ENCODE measurements around the gene AFF3. TPM values are rescaled to one million over a fixed set of nuclear protein-coding genes. Genes with fewer than 3 reads are reported as not detected.

AFF3 gene
- total and polyA plus RNA-seq, 2 of the 8 experiments (the other 6 are each of a cell fraction or from before 2014, with no cell fraction given), result 0.27 to 3.0 TPM

GRCh38 chr2:100113990-100114433 lies 28.4 kb downstream of the AFF3 start:
- H2AK5ac ChIP-seq (ENCODE audit: low read depth, low read length), result no peak overlapping the region
- no peak overlapping the region for H2BK12ac ChIP-seq (ENCODE audit: low read depth, low read length)
- no peak overlapping the region for H3K27ac ChIP-seq (ENCODE audit: low read depth, low read length)
- DNase-seq (ENCODE audit: low read depth in 1 of 2, low spot score in 2 of 2) (no peak), FAIRE-seq (no peak)
- no peaks in the 10 kb centered on the region for H3K79me1 ChIP-seq (ENCODE audit: low read depth, low read length)
- H3K9ac ChIP-seq (replicated peaks in 1 of 4; ENCODE audit: extremely low read depth in 1 of 4, low read depth in 3 of 4, low read length in 3 of 4), result no peak overlapping the region
- no peak overlapping the region for H2AFZ ChIP-seq (ENCODE audit: low read length)
- no peak overlapping the region for H2BK15ac ChIP-seq (ENCODE audit: low read length)
- H3K4me3 ChIP-seq (ENCODE audit: extremely low read depth in 1 of 4, insufficient read depth in 2 of 4, low read depth in 3 of 4, low read length in 4 of 4), result no peak overlapping the region
- TF ChIP-seq CBX8 (IDR thresholded peaks at IDR 0.05; ENCODE audit: borderline replicate concordance, low read depth, low read length) (no peak), CHD1 (IDR thresholded peaks at IDR 0.05; ENCODE audit: low read depth, low read length) (no peak), SUZ12 (IDR thresholded peaks at IDR 0.05; ENCODE audit: low read length) (no peak), PHF8 (conservative IDR thresholded peaks at IDR 0.05; ENCODE audit: low read depth, low read length) (no peak), HDAC2 (IDR thresholded peaks at IDR 0.05; ENCODE audit: borderline replicate concordance in 1 of 2, low read depth in 2 of 2, low read length in 2 of 2) (no peak), TAF1 (IDR thresholded peaks at IDR 0.05; ENCODE audit: low read depth, low read length) (no peak)
- no peak overlapping the region for H3K18ac ChIP-seq (ENCODE audit: extremely low read depth, low read length)
- ChIA-PET CTCF (ENCODE audit: partially characterized antibody) (interaction anchor here (0.8 kb wide), 1 partner anchor 8 kb away, joined by 4 read pairs; no protein-coding TSS in a partner anchor), POLR2A (ENCODE audit: partially characterized antibody) (no interaction called here)
- 89% methylated on average over 2 of the region's 2 CpGs; no CpG with 5 or more reads in 1 of the 2 experiments for WGBS, 2 experiments (ENCODE audit: extremely low coverage in 1 of 2, insufficient coverage in 1 of 2, insufficient read length in 1 of 2, insufficient replicate concordance in 2 of 2, low coverage in 1 of 2, low lambda C conversion rate in 2 of 2, missing lambda C conversion rate in 1 of 2)
- H3K23me2 ChIP-seq (ENCODE audit: low read depth, low read length), result no peaks in the 10 kb centered on the region; the same call in 1 of the 2 replicates
- H4K8ac ChIP-seq (ENCODE audit: extremely low read depth, insufficient read depth, low read length), result no peak overlapping the region; the same call in 1 of the 2 replicates
- no peak overlapping the region for H3K23ac ChIP-seq (ENCODE audit: insufficient read length)
- H3K79me2 ChIP-seq (ENCODE audit: control insufficient read depth in 1 of 2, insufficient read depth in 2 of 2, low read length in 2 of 2), result no peaks in the 10 kb centered on the region
- H3K4me2 ChIP-seq (ENCODE audit: insufficient read depth in 1 of 2, low read depth in 2 of 2, low read length in 2 of 2), result no peak overlapping the region
- H4K20me1 ChIP-seq (replicated peaks in 1 of 2; ENCODE audit: control insufficient read depth in 1 of 2, insufficient read depth in 2 of 2, low read length in 2 of 2), result no peaks in the 10 kb centered on the region
- H2BK120ac ChIP-seq (replicated peaks; ENCODE audit: low read depth, low read length), result no peak overlapping the region
- H3K14ac ChIP-seq (ENCODE audit: insufficient read length), result no peak overlapping the region
- no peaks in the 10 kb centered on the region for H3K4me1 ChIP-seq (replicated peaks in 1 of 4; ENCODE audit: control insufficient read depth in 3 of 4, insufficient read depth in 4 of 4, low read length in 3 of 4)
- H3K4ac ChIP-seq (replicated peaks; ENCODE audit: insufficient read length, low read depth, low read length), result no peak overlapping the region
- H4K5ac ChIP-seq (ENCODE audit: insufficient read length, low read depth, low read length), result no peak overlapping the region
- H3K56ac ChIP-seq (replicated peaks; ENCODE audit: insufficient read length, low read depth, low read length), result no peak overlapping the region
- H2BK5ac ChIP-seq (ENCODE audit: low read depth, low read length), result no peak overlapping the region
- H2BK20ac ChIP-seq (ENCODE audit: low read length), result no peak overlapping the region
- peaks cover 0 to 4% of the 10 kb centered on the region in 2 experiments; a peak in 1 of 4 replicates for H3K9me3 ChIP-seq (ENCODE audit: insufficient read depth in 2 of 2, low read depth in 1 of 2, low read length in 1 of 2)
- H3K27me3 ChIP-seq (replicated peaks in 1 of 4; ENCODE audit: control insufficient read depth in 3 of 4, extremely low read depth in 1 of 4, insufficient read depth in 3 of 4, low read length in 3 of 4), result peaks cover 38 to 94% (median 71%) of the 10 kb centered on the region in 4 experiments
- no peak overlapping the region for H4K91ac ChIP-seq (replicated peaks; ENCODE audit: insufficient read length, low read length)
- H3K36me3 ChIP-seq (ENCODE audit: control insufficient read depth in 2 of 4, insufficient read depth in 4 of 4, low read length in 3 of 4), result no peaks in the 10 kb centered on the region
